RCC 7860 (cell line): Measurements from ENCODE around the gene EHBP1.

Source experiments
- DNase-seq: peaks from one replicate; pipeline ENCODE4 v3.0.0-alpha.2; 2015; ENCODE audit warnings: low spot score
- FAIRE-seq: peaks from 2 replicates; lab custom pipeline; 2012; peaks lifted over from hg19 to GRCh38; lab: Jason Lieb, UNC

Gene EHBP1

GRCh38 chr2:62868947-62869346 is 163.4 kb downstream of the EHBP1 start:
- DNase-seq (no peak), FAIRE-seq (no peak)

GRCh38 chr2:62870966-62871365 is 165.5 kb downstream of the EHBP1 start:
- FAIRE-seq, result no peak
- no peak for DNase-seq

GRCh38 chr2:62871506-62871905 is 166.0 kb downstream of the EHBP1 start:
- no peak for FAIRE-seq

GRCh38 chr2:62873603-62874002 is 168.1 kb downstream of the EHBP1 start:
- FAIRE-seq, result no peak
- DNase-seq, result no peak

More at GRCh38 chr2:62871506-62871905, 166.0 kb downstream of the EHBP1 start:
- no peak for DNase-seq

GRCh38 chr2:62874881-62875383 is 169.4 kb downstream of the EHBP1 start:
- no peak for DNase-seq
- FAIRE-seq, result no peak

GRCh38 chr2:62881162-62881795 is 175.8 kb downstream of the EHBP1 start:
- FAIRE-seq (no peak), DNase-seq (no peak)

- no peak for FAIRE-seq
Measured at GRCh38 chr2:62883629-62884028, 178.1 kb downstream of the EHBP1 start.

GRCh38 chr2:62884086-62884485 is 178.6 kb downstream of the EHBP1 start:
- DNase-seq, result no peak
- FAIRE-seq, result no peak

More at GRCh38 chr2:62883629-62884028, 178.1 kb downstream of the EHBP1 start:
- DNase-seq, result no peak

- FAIRE-seq, result peak; percentile 7
- DNase-seq, result no peak
Measured at GRCh38 chr2:62884514-62884913, 179.0 kb downstream of the EHBP1 start.

GRCh38 chr2:62894966-62895631 is 189.6 kb downstream of the EHBP1 start:
- FAIRE-seq (no peak), DNase-seq (no peak)

GRCh38 chr2:62895632-62896009 is 190.1 kb downstream of the EHBP1 start:
- DNase-seq (no peak), FAIRE-seq (no peak)

- DNase-seq (no peak), FAIRE-seq (no peak)
Measured at GRCh38 chr2:62897187-62897827, 191.8 kb downstream of the EHBP1 start.

GRCh38 chr2:62904344-62904743 is 198.8 kb downstream of the EHBP1 start:
- DNase-seq, result no peak
- no peak for FAIRE-seq

GRCh38 chr2:62908145-62908544 is 202.6 kb downstream of the EHBP1 start:
- FAIRE-seq, result no peak
- no peak for DNase-seq

- no peak for FAIRE-seq
- no peak for DNase-seq
Measured at GRCh38 chr2:62913311-62913710, 207.8 kb downstream of the EHBP1 start.

GRCh38 chr2:62919041-62919440 is 213.5 kb downstream of the EHBP1 start:
- no peak for FAIRE-seq

GRCh38 chr2:62920070-62920469 is 214.6 kb downstream of the EHBP1 start:
- peak; percentile 23 for DNase-seq
- peak; percentile 53 for FAIRE-seq

More at GRCh38 chr2:62919041-62919440, 213.5 kb downstream of the EHBP1 start:
- no peak for DNase-seq

GRCh38 chr2:62923242-62923641 is 217.7 kb downstream of the EHBP1 start:
- FAIRE-seq (no peak), DNase-seq (no peak)

- no peak for DNase-seq
- no peak for FAIRE-seq
Measured at GRCh38 chr2:62923881-62924280, 218.4 kb downstream of the EHBP1 start.

GRCh38 chr2:62928015-62928414 is 222.5 kb downstream of the EHBP1 start:
- FAIRE-seq, result no peak

GRCh38 chr2:62931536-62931935 is 226.0 kb downstream of the EHBP1 start:
- FAIRE-seq (no peak), DNase-seq (no peak)

More at GRCh38 chr2:62928015-62928414, 222.5 kb downstream of the EHBP1 start:
- no peak for DNase-seq

GRCh38 chr2:62933398-62933917 is 227.9 kb downstream of the EHBP1 start:
- DNase-seq (no peak), FAIRE-seq (no peak)
